Suprapubic skin (tissue), 4 donors: ENCODE data around the gene RAB44.

ENCODE experiments used
- POLR2A ChIP-seq, 2 donors: fragments of 450-650 bp; IDR thresholded peaks; one replicate each; pipeline ENCODE4 v1.6.1; 2017; ENCODE audit warnings: antibody characterized with exemption in 2 of 2, mild to moderate bottlenecking in 2 of 2, moderate library complexity in 2 of 2
- POLR2AphosphoS5 ChIP-seq, 3 donors: sonication (generic); formaldehyde crosslinking; IDR thresholded peaks; one replicate each; pipeline ENCODE4 v1.6.1; 2017; ENCODE audit warnings: antibody characterized with exemption in 3 of 3
- TF ChIP-seq, protein P1 (sequence below), 2 donors: fragments of 200-600 bp in 1 of 2; fragments of 450-650 bp in 1 of 2; sonication (generic) in 1 of 2; IDR thresholded peaks; one replicate each; pipeline ENCODE4 v1.5.1; 2016 to 2019; ENCODE audit warnings: antibody characterized with exemption in 2 of 2, mild to moderate bottlenecking in 1 of 2, moderate library complexity in 1 of 2

- no peak for TF ChIP-seq POLR2A (IDR thresholded peaks at IDR 0.05)
- TF ChIP-seq, protein P1, sequence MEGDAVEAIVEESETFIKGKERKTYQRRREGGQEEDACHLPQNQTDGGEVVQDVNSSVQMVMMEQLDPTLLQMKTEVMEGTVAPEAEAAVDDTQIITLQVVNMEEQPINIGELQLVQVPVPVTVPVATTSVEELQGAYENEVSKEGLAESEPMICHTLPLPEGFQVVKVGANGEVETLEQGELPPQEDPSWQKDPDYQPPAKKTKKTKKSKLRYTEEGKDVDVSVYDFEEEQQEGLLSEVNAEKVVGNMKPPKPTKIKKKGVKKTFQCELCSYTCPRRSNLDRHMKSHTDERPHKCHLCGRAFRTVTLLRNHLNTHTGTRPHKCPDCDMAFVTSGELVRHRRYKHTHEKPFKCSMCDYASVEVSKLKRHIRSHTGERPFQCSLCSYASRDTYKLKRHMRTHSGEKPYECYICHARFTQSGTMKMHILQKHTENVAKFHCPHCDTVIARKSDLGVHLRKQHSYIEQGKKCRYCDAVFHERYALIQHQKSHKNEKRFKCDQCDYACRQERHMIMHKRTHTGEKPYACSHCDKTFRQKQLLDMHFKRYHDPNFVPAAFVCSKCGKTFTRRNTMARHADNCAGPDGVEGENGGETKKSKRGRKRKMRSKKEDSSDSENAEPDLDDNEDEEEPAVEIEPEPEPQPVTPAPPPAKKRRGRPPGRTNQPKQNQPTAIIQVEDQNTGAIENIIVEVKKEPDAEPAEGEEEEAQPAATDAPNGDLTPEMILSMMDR (IDR thresholded peaks at IDR 0.05), result no peak
- TF ChIP-seq POLR2AphosphoS5 (IDR thresholded peaks at IDR 0.05), result no peak
These were observed 20.4 kb downstream of the RAB44 start for GRCh38 chr6:36717871-36718540.
